ENCODE results near the gene ZNF638. TPM values are rescaled to one million over a fixed set of nuclear protein-coding genes. Genes with fewer than 3 reads are reported as not detected.

The ZNF638 gene, protein sequence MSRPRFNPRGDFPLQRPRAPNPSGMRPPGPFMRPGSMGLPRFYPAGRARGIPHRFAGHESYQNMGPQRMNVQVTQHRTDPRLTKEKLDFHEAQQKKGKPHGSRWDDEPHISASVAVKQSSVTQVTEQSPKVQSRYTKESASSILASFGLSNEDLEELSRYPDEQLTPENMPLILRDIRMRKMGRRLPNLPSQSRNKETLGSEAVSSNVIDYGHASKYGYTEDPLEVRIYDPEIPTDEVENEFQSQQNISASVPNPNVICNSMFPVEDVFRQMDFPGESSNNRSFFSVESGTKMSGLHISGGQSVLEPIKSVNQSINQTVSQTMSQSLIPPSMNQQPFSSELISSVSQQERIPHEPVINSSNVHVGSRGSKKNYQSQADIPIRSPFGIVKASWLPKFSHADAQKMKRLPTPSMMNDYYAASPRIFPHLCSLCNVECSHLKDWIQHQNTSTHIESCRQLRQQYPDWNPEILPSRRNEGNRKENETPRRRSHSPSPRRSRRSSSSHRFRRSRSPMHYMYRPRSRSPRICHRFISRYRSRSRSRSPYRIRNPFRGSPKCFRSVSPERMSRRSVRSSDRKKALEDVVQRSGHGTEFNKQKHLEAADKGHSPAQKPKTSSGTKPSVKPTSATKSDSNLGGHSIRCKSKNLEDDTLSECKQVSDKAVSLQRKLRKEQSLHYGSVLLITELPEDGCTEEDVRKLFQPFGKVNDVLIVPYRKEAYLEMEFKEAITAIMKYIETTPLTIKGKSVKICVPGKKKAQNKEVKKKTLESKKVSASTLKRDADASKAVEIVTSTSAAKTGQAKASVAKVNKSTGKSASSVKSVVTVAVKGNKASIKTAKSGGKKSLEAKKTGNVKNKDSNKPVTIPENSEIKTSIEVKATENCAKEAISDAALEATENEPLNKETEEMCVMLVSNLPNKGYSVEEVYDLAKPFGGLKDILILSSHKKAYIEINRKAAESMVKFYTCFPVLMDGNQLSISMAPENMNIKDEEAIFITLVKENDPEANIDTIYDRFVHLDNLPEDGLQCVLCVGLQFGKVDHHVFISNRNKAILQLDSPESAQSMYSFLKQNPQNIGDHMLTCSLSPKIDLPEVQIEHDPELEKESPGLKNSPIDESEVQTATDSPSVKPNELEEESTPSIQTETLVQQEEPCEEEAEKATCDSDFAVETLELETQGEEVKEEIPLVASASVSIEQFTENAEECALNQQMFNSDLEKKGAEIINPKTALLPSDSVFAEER (N-terminal part only)
- 113 and 129 TPM in 2 replicates for total RNA-seq

DNA sequence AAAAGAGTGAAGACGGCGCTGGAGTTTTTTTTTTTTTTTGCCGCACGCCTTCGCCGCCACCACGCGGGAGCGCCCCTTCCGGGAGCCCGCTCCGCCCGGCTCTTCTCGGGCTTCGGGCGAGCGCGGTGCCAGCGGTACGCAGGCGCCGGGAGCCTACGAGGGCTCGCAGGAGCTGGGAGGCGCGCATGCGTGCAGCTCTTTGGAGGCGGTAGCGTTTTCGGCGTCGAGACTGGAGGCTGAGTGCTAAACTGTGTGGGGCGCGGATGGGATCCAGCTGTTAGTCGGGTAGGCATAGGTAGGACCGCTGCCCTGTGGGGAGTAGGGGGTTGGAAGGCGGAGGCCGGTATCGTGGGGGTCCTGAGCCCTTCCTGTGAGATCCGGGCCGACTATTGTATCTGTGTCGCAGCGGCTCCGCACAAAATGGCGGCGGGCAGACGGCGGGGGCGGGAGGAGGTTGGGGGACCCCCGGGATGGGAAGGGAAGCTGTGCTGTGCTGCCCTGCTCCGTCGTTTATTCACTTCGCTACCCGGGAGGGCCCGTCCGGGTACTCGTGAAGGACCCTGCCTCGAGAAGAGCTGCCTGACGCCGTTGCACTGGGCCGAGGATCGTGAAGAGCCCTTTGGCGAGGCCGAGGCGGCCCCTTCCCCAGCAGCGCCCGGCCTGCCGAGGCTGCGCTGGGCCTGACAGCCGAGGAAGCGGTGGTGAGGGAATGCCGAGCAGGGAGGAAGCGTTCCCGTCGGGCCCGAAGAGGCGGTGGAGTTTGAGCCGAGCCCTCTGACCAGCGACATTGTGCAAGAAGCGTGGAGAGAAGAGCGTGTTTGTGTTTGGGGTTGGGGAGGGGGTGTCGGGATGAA is at the start of gene ZNF638:
Gene ZNF638 (plus strand): TSS at position 202 of the 854 bp plus-strand sequence. CDS start 17,173 bp downstream, outside the sequence.

DNA sequence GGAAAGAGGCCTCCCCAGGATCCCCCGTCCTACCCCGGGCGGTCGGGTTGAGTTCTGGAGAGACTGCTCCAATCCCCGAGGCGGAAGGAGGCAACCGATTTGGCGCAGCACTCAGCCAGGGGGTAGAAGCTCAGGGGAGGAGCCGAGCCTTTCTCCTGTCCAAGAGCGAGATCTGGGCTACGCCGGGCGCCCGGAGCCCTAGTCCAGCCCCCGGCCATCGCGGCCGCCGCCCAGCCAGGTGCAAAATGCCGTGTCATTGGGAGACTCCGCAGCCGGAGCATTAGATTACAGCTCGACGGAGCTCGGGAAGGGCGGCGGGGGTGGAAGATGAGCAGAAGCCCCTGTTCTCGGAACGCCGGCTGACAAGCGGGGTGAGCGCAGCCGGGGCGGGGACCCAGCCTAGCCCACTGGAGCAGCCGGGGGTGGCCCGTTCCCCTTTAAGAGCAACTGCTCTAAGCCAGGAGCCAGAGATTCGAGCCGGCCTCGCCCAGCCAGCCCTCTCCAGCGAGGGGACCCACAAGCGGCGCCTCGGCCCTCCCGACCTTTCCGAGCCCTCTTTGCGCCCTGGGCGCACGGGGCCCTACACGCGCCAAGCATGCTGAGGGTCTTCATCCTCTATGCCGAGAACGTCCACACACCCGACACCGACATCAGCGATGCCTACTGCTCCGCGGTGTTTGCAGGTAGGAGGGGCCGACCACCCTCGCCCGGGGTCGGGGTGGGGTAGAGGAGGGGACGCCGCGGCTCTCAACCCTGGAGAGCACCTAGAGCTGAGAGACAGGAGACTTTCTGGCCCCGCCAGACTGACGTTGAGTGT is 122.0 kb downstream of the ZNF638 start, which contains the start of gene DYSF:
Gene DYSF (plus strand): TSS at position 158 of the 817 bp plus-strand sequence.

Small RNA genes lying within 50 kb of the gene (small RNA-seq; reads per million reads assigned to genes)
- gene RNU6-105P = not detected

Other genes with a start within 250 kb of the ZNF638 start
- gene MCEE, start 201.6 kb upstream of the ZNF638 start, total RNA-seq = 6.5 and 13.1 TPM in 2 replicates
- 14.7 and 21.2 TPM in 2 replicates for gene MPHOSPH10, start 201.1 kb upstream of the ZNF638 start, total RNA-seq
- gene PAIP2B, start 104.7 kb upstream of the ZNF638 start, total RNA-seq = 0.19 and 0.33 TPM in 2 replicates
- gene DYSF, start 121.8 kb downstream of the ZNF638 start, total RNA-seq = 148 and 182 TPM in 2 replicates

Data from vein endothelial cell (primary cell).